ENCODE measurements around the gene INHA.

GRCh38 chr2:219609149-219609750 is 37.1 kb downstream of the INHA start:
- TF ChIP-seq, protein P1, sequence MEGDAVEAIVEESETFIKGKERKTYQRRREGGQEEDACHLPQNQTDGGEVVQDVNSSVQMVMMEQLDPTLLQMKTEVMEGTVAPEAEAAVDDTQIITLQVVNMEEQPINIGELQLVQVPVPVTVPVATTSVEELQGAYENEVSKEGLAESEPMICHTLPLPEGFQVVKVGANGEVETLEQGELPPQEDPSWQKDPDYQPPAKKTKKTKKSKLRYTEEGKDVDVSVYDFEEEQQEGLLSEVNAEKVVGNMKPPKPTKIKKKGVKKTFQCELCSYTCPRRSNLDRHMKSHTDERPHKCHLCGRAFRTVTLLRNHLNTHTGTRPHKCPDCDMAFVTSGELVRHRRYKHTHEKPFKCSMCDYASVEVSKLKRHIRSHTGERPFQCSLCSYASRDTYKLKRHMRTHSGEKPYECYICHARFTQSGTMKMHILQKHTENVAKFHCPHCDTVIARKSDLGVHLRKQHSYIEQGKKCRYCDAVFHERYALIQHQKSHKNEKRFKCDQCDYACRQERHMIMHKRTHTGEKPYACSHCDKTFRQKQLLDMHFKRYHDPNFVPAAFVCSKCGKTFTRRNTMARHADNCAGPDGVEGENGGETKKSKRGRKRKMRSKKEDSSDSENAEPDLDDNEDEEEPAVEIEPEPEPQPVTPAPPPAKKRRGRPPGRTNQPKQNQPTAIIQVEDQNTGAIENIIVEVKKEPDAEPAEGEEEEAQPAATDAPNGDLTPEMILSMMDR (IDR thresholded peaks at IDR 0.05), result no peak
- no peak for TF ChIP-seq POLR2A (IDR thresholded peaks at IDR 0.05)
